ENCODE measurements around the gene TRDMT1. TPM values are rescaled to one million over a fixed set of nuclear protein-coding genes. Genes with fewer than 3 reads are reported as not detected.
A peak's percentile ranks its signal among the peaks of the same experiment; 100 is the strongest.

The TRDMT1 gene
- total RNA-seq, 4 donors from 2014 or later: 2.7 to 9.4 (median 4.0) TPM

- no peak for TF ChIP-seq POLR2AphosphoS5 (IDR thresholded peaks at IDR 0.05)
- TF ChIP-seq CTCF (IDR thresholded peaks at IDR 0.05): no peak
- H3K9me3 ChIP-seq: no peaks in the 10 kb centered on the region
- H3K27me3 ChIP-seq: no peaks in the 10 kb centered on the region
- DNase-seq (ENCODE audit: low spot score in 2 of 2): no peak
- H3K27ac ChIP-seq: peak overlapping the region; percentile 86
- 81% methylated on average over 1 of the region's 1 CpG for WGBS
- no peaks in the 10 kb centered on the region for H3K36me3 ChIP-seq
- no peak overlapping the region for H3K4me3 ChIP-seq
- peaks cover 18% of the 10 kb centered on the region for H3K4me1 ChIP-seq
Measured at GRCh38 chr10:17217631-17218232, 16.3 kb upstream of the TRDMT1 start.

GRCh38 chr10:17216901-17217395 is 15.5 kb upstream of the TRDMT1 start:
- Histone ChIP-seq H3K4me1 (peaks cover 18% of the 10 kb centered on the region), H3K27ac (peak overlapping the region; percentile 86), H3K9me3 (no peaks in the 10 kb centered on the region), H3K27me3 (no peaks in the 10 kb centered on the region), H3K4me3 (no peak overlapping the region), H3K36me3 (no peaks in the 10 kb centered on the region)
- WGBS: 76% methylated on average over 6 of the region's 6 CpGs
- no peak for DNase-seq (ENCODE audit: low spot score in 2 of 2)
- TF ChIP-seq EP300 (IDR thresholded peaks at IDR 0.05) (no peak), POLR2A (IDR thresholded peaks at IDR 0.05) (no peak), POLR2AphosphoS5 (IDR thresholded peaks at IDR 0.05) (no peak), CTCF (IDR thresholded peaks at IDR 0.05) (no peak)

- DNase-seq (ENCODE audit: low spot score in 2 of 2): peak in 1 of 2 donors; percentile 72
- no peaks in the 10 kb centered on the region for H3K9me3 ChIP-seq
- WGBS: 82% methylated on average over 5 of the region's 5 CpGs
- peaks cover 18% of the 10 kb centered on the region for H3K4me1 ChIP-seq
- TF ChIP-seq POLR2A (IDR thresholded peaks at IDR 0.05): peak in 1 of 2 donors; percentile 31
- TF ChIP-seq POLR2AphosphoS5 (IDR thresholded peaks at IDR 0.05): peak in 2 of 3 donors; percentile 3 to 85
- no peak for TF ChIP-seq CTCF (IDR thresholded peaks at IDR 0.05)
- H3K36me3 ChIP-seq: no peaks in the 10 kb centered on the region
- no peaks in the 10 kb centered on the region for H3K27me3 ChIP-seq
- peak overlapping the region; percentile 86 for H3K27ac ChIP-seq
- H3K4me3 ChIP-seq: no peak overlapping the region
Measured at GRCh38 chr10:17216217-17216900, 14.9 kb upstream of the TRDMT1 start.

GRCh38 chr10:17215782-17216122 is 14.3 kb upstream of the TRDMT1 start:
- peak overlapping the region; percentile 86 for H3K27ac ChIP-seq
- no peaks in the 10 kb centered on the region for H3K36me3 ChIP-seq
- H3K27me3 ChIP-seq: no peaks in the 10 kb centered on the region
- TF ChIP-seq POLR2AphosphoS5 (IDR thresholded peaks at IDR 0.05) (no peak), EP300 (IDR thresholded peaks at IDR 0.05) (no peak), CTCF (IDR thresholded peaks at IDR 0.05) (no peak), POLR2A (IDR thresholded peaks at IDR 0.05) (no peak)
- peaks cover 18% of the 10 kb centered on the region for H3K4me1 ChIP-seq
- no peak for DNase-seq (ENCODE audit: low spot score in 2 of 2)
- 62% methylated on average over 2 of the region's 2 CpGs for WGBS
- no peaks in the 10 kb centered on the region for H3K9me3 ChIP-seq
- no peak overlapping the region for H3K4me3 ChIP-seq

- no peaks in the 10 kb centered on the region for H3K27me3 ChIP-seq
- no peaks in the 10 kb centered on the region for H3K9me3 ChIP-seq
- no peak for TF ChIP-seq CTCF (IDR thresholded peaks at IDR 0.05)
- TF ChIP-seq EP300 (IDR thresholded peaks at IDR 0.05): no peak
- TF ChIP-seq POLR2A (IDR thresholded peaks at IDR 0.05): no peak
- TF ChIP-seq POLR2AphosphoS5 (IDR thresholded peaks at IDR 0.05): no peak
- no peaks in the 10 kb centered on the region for H3K36me3 ChIP-seq
- peak overlapping the region; percentile 86 for H3K27ac ChIP-seq
- WGBS: 39% methylated on average over 9 of the region's 9 CpGs
- DNase-seq (ENCODE audit: low spot score in 2 of 2): no peak
- peaks cover 18% of the 10 kb centered on the region for H3K4me1 ChIP-seq
- no peak overlapping the region for H3K4me3 ChIP-seq
Measured at GRCh38 chr10:17214971-17215781, 13.7 kb upstream of the TRDMT1 start.

Measured in suprapubic skin (tissue), 4 donors.